Neural progenitor cell (in vitro differentiated cells): ENCODE data around the gene DLEU7.

Experiments
- CTCF ChIP-seq: fragments of 200-600 bp; sonication (generic); IDR thresholded peaks from 2 replicates; pipeline ENCODE4 v1.5.1; 2017; ENCODE audit warnings: antibody characterized with exemption, mild to moderate bottlenecking
- EZH2 ChIP-seq: fragments of 200-600 bp; sonication (generic); IDR thresholded peaks from 2 replicates; pipeline ENCODE4 v1.6.1; 2017; ENCODE audit warnings: antibody characterized with exemption, mild to moderate bottlenecking, moderate library complexity

GRCh38 chr13:50888362-50888761 is 44.9 kb upstream of the DLEU7 start:
- no peak for TF ChIP-seq EZH2
- TF ChIP-seq CTCF = no peak
